HL-60 (cell line): ENCODE measurements around the gene PCK1.

Source experiments
- CTCF ChIP-seq: IDR thresholded peaks from one replicate; pipeline ENCODE4 v1.5.1; 2011; ENCODE audit warnings: low read length, control low read depth, inconsistent platforms; ENCODE audit not compliant: insufficient read depth
- GABPA ChIP-seq: IDR thresholded peaks from 2 replicates; pipeline ENCODE4 v1.6.1; 2012; ENCODE audit warnings: low read depth
- POLR2AphosphoS5 ChIP-seq: IDR thresholded peaks from 2 replicates; pipeline ENCODE4 v1.6.1; 2012; ENCODE audit warnings: low read depth
- REST ChIP-seq: IDR thresholded peaks from 2 replicates; pipeline ENCODE4 v1.6.1; 2012; ENCODE audit warnings: low read depth; ENCODE audit not compliant: insufficient replicate concordance

- TF ChIP-seq CTCF (no peak), POLR2AphosphoS5 (no peak), GABPA (no peak), REST (no peak)
These were observed 20.5 kb downstream of the PCK1 start for GRCh38 chr20:57581202-57582028.
